ENCODE measurements around the gene MCOLN1. TPM values are rescaled to one million over a fixed set of nuclear protein-coding genes. Genes with fewer than 3 reads are reported as not detected.

The MCOLN1 gene
- total and polyA plus RNA-seq, 9 of the 15 experiments (the other 6 are each of a cell fraction or from before 2014, with no cell fraction given) = 0.25 to 15.4 (median 7.1) TPM

GRCh38 chr19:7522072-7522922, at the start of gene MCOLN1 (continued):
- no peak; the same call in 1 of the 2 replicates for TF ChIP-seq ZNF609 (CRISPR knock-in tag; IDR thresholded peaks at IDR 0.05; ENCODE audit: borderline replicate concordance)
- TF ChIP-seq CEBPG (CRISPR knock-in tag; IDR thresholded peaks at IDR 0.05) = peak; percentile 43; the same call in 1 of the 2 replicates
- no peak for TF ChIP-seq CEBPG (tag; conservative IDR thresholded peaks at IDR 0.05 in 1 of 2, IDR thresholded peaks at IDR 0.05 in 1 of 2)
- no peak for TF ChIP-seq ZKSCAN8 (CRISPR knock-in tag; IDR thresholded peaks at IDR 0.05)
- no peak for TF ChIP-seq MEF2A (IDR thresholded peaks at IDR 0.05; ENCODE audit: control insufficient read depth, low read depth, low read length)
- TF ChIP-seq HNRNPUL1 (IDR thresholded peaks at IDR 0.05; ENCODE audit: low read length) = no peak
- TF ChIP-seq ARID2 (IDR thresholded peaks at IDR 0.05) = no peak
- no peak for TF ChIP-seq KLF16 (IDR thresholded peaks at IDR 0.05)
- no peak for TF ChIP-seq ZNF280B (CRISPR knock-in tag; IDR thresholded peaks at IDR 0.05)
- TF ChIP-seq NFYB (IDR thresholded peaks at IDR 0.05; ENCODE audit: extremely low read depth, insufficient read length) = no peak
- 0 out of 2 replicates have a peak, but pooled peaks have one; percentile 22 for TF ChIP-seq TRIM28 (IDR thresholded peaks at IDR 0.05)
- no peak for TF ChIP-seq ZSCAN32 (CRISPR knock-in tag; IDR thresholded peaks at IDR 0.05)
- TF ChIP-seq PRDM10 (IDR thresholded peaks at IDR 0.05; ENCODE audit: partially characterized antibody) = no peak
- TF ChIP-seq LCOR (CRISPR knock-in tag; IDR thresholded peaks at IDR 0.05) = 0 out of 2 replicates have a peak, but pooled peaks have one; percentile 48
- no peak for TF ChIP-seq ZNF282 (CRISPR knock-in tag; IDR thresholded peaks at IDR 0.05)
- TF ChIP-seq TAL1 (IDR thresholded peaks at IDR 0.05) = no peak
- TF ChIP-seq MAX (CRISPR knock-in tag; IDR thresholded peaks at IDR 0.05) = peak; percentile 98

All from K562 (cell line).